ENCODE measurements around the gene REXO4. TPM values are rescaled to one million over a fixed set of nuclear protein-coding genes. Genes with fewer than 3 reads are reported as not detected.

REXO4 gene
- total and polyA plus RNA-seq, 2 experiments from 2014 or later, result 31.1 to 36.3 TPM

DNA sequence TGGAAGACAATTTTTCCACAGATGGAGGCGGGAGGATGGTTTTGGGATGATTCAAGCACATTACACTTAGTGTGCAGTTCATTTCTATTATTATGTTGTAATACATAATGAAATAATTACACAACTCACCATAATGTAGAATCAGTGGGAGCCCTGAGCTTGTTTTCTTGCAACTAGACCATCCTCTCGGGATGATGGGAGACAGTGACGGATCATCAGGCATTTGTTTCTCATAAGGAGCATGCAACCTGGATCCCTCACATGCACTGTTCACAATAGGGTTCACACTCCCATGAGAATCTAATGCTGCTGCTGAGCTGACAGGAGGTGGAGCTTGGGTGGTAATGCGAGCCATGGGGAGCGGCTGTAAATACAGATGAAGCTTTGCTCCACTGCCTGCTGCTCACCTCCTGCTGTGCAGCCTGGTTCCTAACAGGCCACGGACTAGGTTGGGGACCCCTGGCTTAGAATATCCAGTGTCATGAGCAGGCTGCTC is 40.0 kb downstream of the REXO4 start:
- peaks cover 14% of the 10 kb centered on the region; the same call in 2 of the 3 replicates for H3K9me3 Mint-ChIP-seq
- H3K4me3 Mint-ChIP-seq, result no peak overlapping the region
- TF ChIP-seq POLR2AphosphoS5 (IDR thresholded peaks at IDR 0.05; ENCODE audit: low read depth) (no peak), STAT1 (IDR thresholded peaks at IDR 0.05; ENCODE audit: unreplicated experiment) (no peak), ZNF462 (CRISPR knock-in tag; IDR thresholded peaks at IDR 0.05) (no peak), EZH2 (IDR thresholded peaks at IDR 0.05; ENCODE audit: low read depth, unreplicated experiment) (no peak), NANOG (IDR thresholded peaks at IDR 0.05; ENCODE audit: borderline replicate concordance) (no peak), EZH2phosphoT487 (IDR thresholded peaks at IDR 0.05; ENCODE audit: unreplicated experiment) (no peak), JUNB (IDR thresholded peaks at IDR 0.05; ENCODE audit: unreplicated experiment) (no peak), CREB1 (CRISPR knock-in tag; IDR thresholded peaks at IDR 0.05; ENCODE audit: low read depth) (no peak), ZNF331 (CRISPR knock-in tag; IDR thresholded peaks at IDR 0.05; ENCODE audit: low read depth) (no peak), ZNF114 (CRISPR knock-in tag; IDR thresholded peaks at IDR 0.05) (no peak)
- TF ChIP-seq, protein P1, sequence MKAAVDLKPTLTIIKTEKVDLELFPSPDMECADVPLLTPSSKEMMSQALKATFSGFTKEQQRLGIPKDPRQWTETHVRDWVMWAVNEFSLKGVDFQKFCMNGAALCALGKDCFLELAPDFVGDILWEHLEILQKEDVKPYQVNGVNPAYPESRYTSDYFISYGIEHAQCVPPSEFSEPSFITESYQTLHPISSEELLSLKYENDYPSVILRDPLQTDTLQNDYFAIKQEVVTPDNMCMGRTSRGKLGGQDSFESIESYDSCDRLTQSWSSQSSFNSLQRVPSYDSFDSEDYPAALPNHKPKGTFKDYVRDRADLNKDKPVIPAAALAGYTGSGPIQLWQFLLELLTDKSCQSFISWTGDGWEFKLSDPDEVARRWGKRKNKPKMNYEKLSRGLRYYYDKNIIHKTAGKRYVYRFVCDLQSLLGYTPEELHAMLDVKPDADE (IDR thresholded peaks at IDR 0.05), result no peak
- TF ChIP-seq, protein P2, sequence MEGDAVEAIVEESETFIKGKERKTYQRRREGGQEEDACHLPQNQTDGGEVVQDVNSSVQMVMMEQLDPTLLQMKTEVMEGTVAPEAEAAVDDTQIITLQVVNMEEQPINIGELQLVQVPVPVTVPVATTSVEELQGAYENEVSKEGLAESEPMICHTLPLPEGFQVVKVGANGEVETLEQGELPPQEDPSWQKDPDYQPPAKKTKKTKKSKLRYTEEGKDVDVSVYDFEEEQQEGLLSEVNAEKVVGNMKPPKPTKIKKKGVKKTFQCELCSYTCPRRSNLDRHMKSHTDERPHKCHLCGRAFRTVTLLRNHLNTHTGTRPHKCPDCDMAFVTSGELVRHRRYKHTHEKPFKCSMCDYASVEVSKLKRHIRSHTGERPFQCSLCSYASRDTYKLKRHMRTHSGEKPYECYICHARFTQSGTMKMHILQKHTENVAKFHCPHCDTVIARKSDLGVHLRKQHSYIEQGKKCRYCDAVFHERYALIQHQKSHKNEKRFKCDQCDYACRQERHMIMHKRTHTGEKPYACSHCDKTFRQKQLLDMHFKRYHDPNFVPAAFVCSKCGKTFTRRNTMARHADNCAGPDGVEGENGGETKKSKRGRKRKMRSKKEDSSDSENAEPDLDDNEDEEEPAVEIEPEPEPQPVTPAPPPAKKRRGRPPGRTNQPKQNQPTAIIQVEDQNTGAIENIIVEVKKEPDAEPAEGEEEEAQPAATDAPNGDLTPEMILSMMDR (conservative IDR thresholded peaks at IDR 0.05; ENCODE audit: low read depth in 2 of 2), result no peak
- TF ChIP-seq, protein P3, sequence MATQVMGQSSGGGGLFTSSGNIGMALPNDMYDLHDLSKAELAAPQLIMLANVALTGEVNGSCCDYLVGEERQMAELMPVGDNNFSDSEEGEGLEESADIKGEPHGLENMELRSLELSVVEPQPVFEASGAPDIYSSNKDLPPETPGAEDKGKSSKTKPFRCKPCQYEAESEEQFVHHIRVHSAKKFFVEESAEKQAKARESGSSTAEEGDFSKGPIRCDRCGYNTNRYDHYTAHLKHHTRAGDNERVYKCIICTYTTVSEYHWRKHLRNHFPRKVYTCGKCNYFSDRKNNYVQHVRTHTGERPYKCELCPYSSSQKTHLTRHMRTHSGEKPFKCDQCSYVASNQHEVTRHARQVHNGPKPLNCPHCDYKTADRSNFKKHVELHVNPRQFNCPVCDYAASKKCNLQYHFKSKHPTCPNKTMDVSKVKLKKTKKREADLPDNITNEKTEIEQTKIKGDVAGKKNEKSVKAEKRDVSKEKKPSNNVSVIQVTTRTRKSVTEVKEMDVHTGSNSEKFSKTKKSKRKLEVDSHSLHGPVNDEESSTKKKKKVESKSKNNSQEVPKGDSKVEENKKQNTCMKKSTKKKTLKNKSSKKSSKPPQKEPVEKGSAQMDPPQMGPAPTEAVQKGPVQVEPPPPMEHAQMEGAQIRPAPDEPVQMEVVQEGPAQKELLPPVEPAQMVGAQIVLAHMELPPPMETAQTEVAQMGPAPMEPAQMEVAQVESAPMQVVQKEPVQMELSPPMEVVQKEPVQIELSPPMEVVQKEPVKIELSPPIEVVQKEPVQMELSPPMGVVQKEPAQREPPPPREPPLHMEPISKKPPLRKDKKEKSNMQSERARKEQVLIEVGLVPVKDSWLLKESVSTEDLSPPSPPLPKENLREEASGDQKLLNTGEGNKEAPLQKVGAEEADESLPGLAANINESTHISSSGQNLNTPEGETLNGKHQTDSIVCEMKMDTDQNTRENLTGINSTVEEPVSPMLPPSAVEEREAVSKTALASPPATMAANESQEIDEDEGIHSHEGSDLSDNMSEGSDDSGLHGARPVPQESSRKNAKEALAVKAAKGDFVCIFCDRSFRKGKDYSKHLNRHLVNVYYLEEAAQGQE (IDR thresholded peaks at IDR 0.05; ENCODE audit: unreplicated experiment), result no peak
- H3K27me3 ChIP-seq (ENCODE audit: insufficient read depth), result peaks cover 13% of the 10 kb centered on the region
- peaks cover 3% of the 10 kb centered on the region; the same call in 1 of the 2 replicates for H3K36me3 ChIP-seq (ENCODE audit: insufficient read depth)
- peaks cover 10% of the 10 kb centered on the region; the same call in 1 of the 2 replicates for H3K9me2 ChIP-seq (ENCODE audit: insufficient read depth)
- peaks cover 28% of the 10 kb centered on the region for H3K79me2 ChIP-seq (replicated peaks; ENCODE audit: insufficient read depth)
- H2AFZ ChIP-seq, result no peak overlapping the region
- peaks cover 10% of the 10 kb centered on the region; the same call in 1 of the 2 replicates for H3K4me1 ChIP-seq (ENCODE audit: insufficient read depth)
- ATAC-seq (no peak), DNase-seq (ENCODE audit: low spot score) (no peak)
- no peak overlapping the region for H3K27ac Mint-ChIP-seq
- peaks cover 7% of the 10 kb centered on the region; the same call in 2 of the 3 replicates for H3K4me1 Mint-ChIP-seq
- H3K4me3 ChIP-seq, result no peak overlapping the region
- no peak overlapping the region for H3K27ac ChIP-seq (ENCODE audit: low read depth)
- no peaks in the 10 kb centered on the region for H3F3A ChIP-seq (replicated peaks; ENCODE audit: low read depth)
- peaks cover 29% of the 10 kb centered on the region for H3K27me3 Mint-ChIP-seq (ENCODE audit: insufficient read depth, low read depth, poor library complexity)
- H3K4me2 ChIP-seq, result no peak overlapping the region
- H3K36me3 Mint-ChIP-seq (ENCODE audit: low read depth), result peaks cover 11% of the 10 kb centered on the region
- H4K20me1 ChIP-seq (replicated peaks; ENCODE audit: insufficient read depth), result peaks cover 22% of the 10 kb centered on the region

All from GM23338 (cell line).